HEK293 (cell line): ENCODE measurements around the gene IRX1.

ENCODE experiments used
- CTCF ChIP-seq: fragments of 450-650 bp; formaldehyde crosslinking; IDR thresholded peaks from 2 replicates; pipeline ENCODE4 v1.5.1; 2016; ENCODE audit warnings: missing biosample characterization, missing genetic modification characterization
- KLF8 ChIP-seq: fragments of 450-650 bp; formaldehyde crosslinking; IDR thresholded peaks from 2 replicates; pipeline ENCODE4 v1.5.1; 2016; ENCODE audit warnings: missing biosample characterization, missing genetic modification characterization
- MEIS1 ChIP-seq: sonication (generic); formaldehyde crosslinking; IDR thresholded peaks from 2 replicates; pipeline ENCODE4 v1.8.1; 2022; ENCODE audit warnings: missing genetic modification reagents, mild to moderate bottlenecking, borderline replicate concordance
- ZBTB49 ChIP-seq: fragments of 450-650 bp; formaldehyde crosslinking; IDR thresholded peaks from 2 replicates; pipeline ENCODE4 v1.5.1; 2016; ENCODE audit warnings: missing biosample characterization, missing genetic modification characterization, low read depth
- ZBTB7A ChIP-seq: fragments of 450-650 bp; formaldehyde crosslinking; IDR thresholded peaks from 2 replicates; pipeline ENCODE4 v1.5.1; 2016; ENCODE audit warnings: low read depth, missing biosample characterization, missing genetic modification characterization
- ZNF549 ChIP-seq: fragments of 450-650 bp; IDR thresholded peaks from 2 replicates; pipeline ENCODE4 v1.5.1; 2018; ENCODE audit warnings: missing biosample characterization, missing genetic modification characterization, mild to moderate bottlenecking, inconsistent platforms, moderate library complexity

- TF ChIP-seq ZBTB7A (no peak), CTCF (no peak), ZNF549 (tag by site-specific recombination) (no peak), ZBTB49 (tag by site-specific recombination) (no peak), MEIS1 (CRISPR knock-in tag) (no peak), KLF8 (no peak)
Observed at GRCh38 chr5:3634061-3634460, 38.4 kb downstream of the IRX1 start.
